GM11168 (cell line): ENCODE data around the gene ZNF638.
"Not testable (repeated sequence)": the region's sequence is repeated elsewhere in the genome, so short reads cannot be mapped to it uniquely, and the experiment has no call there.

ENCODE experiments used
- in situ Hi-C: fragments of 300-500 bp; cut with MboI; formaldehyde crosslinking; loops from one replicate; pipeline ENCODE4 v1.12.0; 2022; ENCODE audit warnings: low sequenced_read_pairs; ENCODE audit not compliant: unreplicated experiment

Gene ZNF638

GRCh38 chr2:71331581-71332434 is at the start of gene ZNF638:
ZNF638 (plus strand) TSS chr2:71331782; CDS start chr2:71348955, 17,173 bp downstream.
- in situ Hi-C loops, result no loop called here

GRCh38 chr2:71281950-71282349 is 49.6 kb upstream of the ZNF638 start:
- in situ Hi-C loops, result no loop called here

GRCh38 chr2:71282493-71282892 is 49.1 kb upstream of the ZNF638 start:
- in situ Hi-C loops, result no loop called here

- in situ Hi-C loops, result no loop called here
Observed at GRCh38 chr2:71283131-71283530, 48.5 kb upstream of the ZNF638 start.

- in situ Hi-C loops, result no loop called here
Observed at GRCh38 chr2:71285706-71286105, 45.9 kb upstream of the ZNF638 start.

GRCh38 chr2:71291398-71291797 is 40.2 kb upstream of the ZNF638 start:
- in situ Hi-C loops, result no loop called here

- in situ Hi-C loops, result no loop called here
Observed at GRCh38 chr2:71292159-71292558, 39.4 kb upstream of the ZNF638 start.

GRCh38 chr2:71298914-71299313 is 32.7 kb upstream of the ZNF638 start:
- in situ Hi-C loops, result no loop called here

GRCh38 chr2:71299507-71299906 is 32.1 kb upstream of the ZNF638 start:
- in situ Hi-C loops, result no loop called here

GRCh38 chr2:71303849-71304248 is 27.7 kb upstream of the ZNF638 start:
- in situ Hi-C loops, result loop anchor here (5.0 kb wide), 1 partner anchor 203 kb away; no protein-coding TSS in a partner anchor

GRCh38 chr2:71306762-71307161 is 24.8 kb upstream of the ZNF638 start:
- in situ Hi-C loops, result no loop called here

- in situ Hi-C loops, result no loop called here
Observed at GRCh38 chr2:71313016-71313766, 18.4 kb upstream of the ZNF638 start.

GRCh38 chr2:71317060-71317459 is 14.5 kb upstream of the ZNF638 start:
- in situ Hi-C loops, result no loop called here

- in situ Hi-C loops, result not testable (repeated sequence)
Observed at GRCh38 chr2:71317900-71318299, 13.7 kb upstream of the ZNF638 start.

GRCh38 chr2:71323386-71323785 is 8.2 kb upstream of the ZNF638 start:
- in situ Hi-C loops, result no loop called here

GRCh38 chr2:71326968-71327367 is 4.6 kb upstream of the ZNF638 start:
- in situ Hi-C loops, result no loop called here

GRCh38 chr2:71327916-71328315 is 3.7 kb upstream of the ZNF638 start:
- in situ Hi-C loops, result no loop called here

GRCh38 chr2:71330155-71330554 is 1.4 kb upstream of the ZNF638 start:
- in situ Hi-C loops, result no loop called here

- in situ Hi-C loops, result no loop called here
Observed at GRCh38 chr2:71330585-71331330, 824 bp upstream of the ZNF638 start.

GRCh38 chr2:71331331-71331580 is 326 bp upstream of the ZNF638 start:
- in situ Hi-C loops, result not testable (repeated sequence)

- in situ Hi-C loops, result no loop called here
Observed at GRCh38 chr2:71332435-71332796, 834 bp downstream of the ZNF638 start.
